Dendritic cell treated with granulocyte-macrophage colony-stimulating factor and Interleukin-4, amounts not matched to agents 40 ng/mL and 50 ng/mL, for 4 days (primary cell): ENCODE results near the gene SCG2.
"Not testable (repeated sequence)": the region's sequence is repeated elsewhere in the genome, so short reads cannot be mapped to it uniquely, and the experiment has no call there.

ENCODE experiments used
- H3K27ac Mint-ChIP-seq: one replicate; pipeline ENCODE4 v1.8.0; 2022; ENCODE audit warnings: mild to moderate bottlenecking, mixed read lengths
- H3K27me3 Mint-ChIP-seq: one replicate; pipeline ENCODE4 v1.8.0; 2022; ENCODE audit warnings: mild to moderate bottlenecking, mixed read lengths
- H3K36me3 Mint-ChIP-seq: one replicate; pipeline ENCODE4 v1.8.0; 2022; ENCODE audit warnings: low read depth, mixed read lengths
- H3K4me1 Mint-ChIP-seq: one replicate; pipeline ENCODE4 v1.8.0; 2022; ENCODE audit warnings: low read depth, mixed read lengths
- H3K4me3 Mint-ChIP-seq: one replicate; pipeline ENCODE4 v1.8.0; 2022; ENCODE audit warnings: mild to moderate bottlenecking, moderate library complexity, mixed read lengths
- H3K9me3 Mint-ChIP-seq: one replicate; pipeline ENCODE4 v1.8.0; 2022; ENCODE audit warnings: mixed read lengths
- intact Hi-C: fragments of 100-400 bp; cut with micrococcal nuclease; formaldehyde crosslinking; loops from one replicate; pipeline ENCODE4 v1.15.0; 2022

Gene SCG2

GRCh38 chr2:223598994-223599639 lies 3.0 kb downstream of the SCG2 start:
- Mint-ChIP-seq H3K4me1 (no peaks in the 10 kb centered on the region), H3K36me3 (no peaks in the 10 kb centered on the region), H3K9me3 (no peaks in the 10 kb centered on the region), H3K4me3 (no peak overlapping the region), H3K27me3 (peaks cover 1% of the 10 kb centered on the region), H3K27ac (no peak overlapping the region)
- intact Hi-C loops, result no loop called here

GRCh38 chr2:223597076-223597475 lies 5.1 kb downstream of the SCG2 start:
- Mint-ChIP-seq H3K4me1 (no peaks in the 10 kb centered on the region), H3K27me3 (peaks cover 1% of the 10 kb centered on the region), H3K36me3 (no peaks in the 10 kb centered on the region), H3K27ac (no peak overlapping the region), H3K9me3 (no peaks in the 10 kb centered on the region), H3K4me3 (no peak overlapping the region)
- intact Hi-C loops, result no loop called here

- no peaks in the 10 kb centered on the region for H3K9me3 Mint-ChIP-seq
- intact Hi-C loops, result no loop called here
- no peak overlapping the region for H3K27ac Mint-ChIP-seq
- no peaks in the 10 kb centered on the region for H3K36me3 Mint-ChIP-seq
- no peak overlapping the region for H3K4me3 Mint-ChIP-seq
- H3K4me1 Mint-ChIP-seq, result no peaks in the 10 kb centered on the region
- peaks cover 1% of the 10 kb centered on the region for H3K27me3 Mint-ChIP-seq
Measured at GRCh38 chr2:223596208-223596607, 6.0 kb downstream of the SCG2 start.

DNA sequence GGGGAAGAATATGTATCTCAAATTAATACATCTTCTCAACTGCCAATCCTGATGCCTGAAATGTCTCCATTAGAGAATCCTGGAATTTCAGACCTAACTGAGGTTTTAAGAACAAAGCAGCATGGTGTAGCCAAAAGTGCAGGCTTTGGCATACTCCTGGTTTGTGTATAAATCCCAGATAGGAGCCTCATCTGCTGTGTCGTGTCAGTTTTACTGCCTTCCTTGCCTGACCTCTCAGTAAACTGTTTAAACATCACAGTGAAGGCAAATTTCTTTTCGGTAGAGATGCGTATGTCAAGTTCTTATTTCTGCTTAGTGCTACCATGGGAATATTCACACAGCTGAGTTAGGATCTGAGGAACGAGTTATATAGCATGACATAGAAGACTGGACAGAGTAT lies 7.3 kb downstream of the SCG2 start:
- no peak overlapping the region for H3K27ac Mint-ChIP-seq
- no peaks in the 10 kb centered on the region for H3K9me3 Mint-ChIP-seq
- H3K36me3 Mint-ChIP-seq, result no peaks in the 10 kb centered on the region
- peaks cover 1% of the 10 kb centered on the region for H3K27me3 Mint-ChIP-seq
- intact Hi-C loops, result no loop called here
- H3K4me1 Mint-ChIP-seq, result no peaks in the 10 kb centered on the region
- no peak overlapping the region for H3K4me3 Mint-ChIP-seq

GRCh38 chr2:223594259-223594658 lies 7.9 kb downstream of the SCG2 start:
- Mint-ChIP-seq H3K27ac (no peak overlapping the region), H3K4me3 (no peak overlapping the region), H3K4me1 (no peaks in the 10 kb centered on the region), H3K9me3 (no peaks in the 10 kb centered on the region), H3K27me3 (peaks cover 1% of the 10 kb centered on the region), H3K36me3 (no peaks in the 10 kb centered on the region)
- intact Hi-C loops, result no loop called here

DNA sequence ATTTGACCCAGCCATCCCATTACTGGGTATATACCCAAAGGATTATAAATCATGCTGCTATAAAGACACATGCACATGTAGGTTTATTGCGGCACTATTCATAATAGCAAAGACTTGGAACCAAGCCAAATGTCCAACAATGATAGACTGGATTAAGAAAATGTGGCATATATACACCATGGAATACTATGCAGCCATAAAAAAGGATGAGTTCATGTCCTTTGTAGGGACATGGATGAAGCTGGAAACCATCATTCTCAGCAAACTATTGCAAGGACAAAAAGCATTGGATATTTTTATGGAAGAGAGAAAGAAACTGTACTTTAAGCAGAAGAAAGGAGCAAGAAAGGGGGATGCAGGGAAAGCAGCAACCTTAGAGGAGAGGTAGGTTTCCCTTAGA lies 9.5 kb downstream of the SCG2 start:
- H3K36me3 Mint-ChIP-seq, H3K4me3 Mint-ChIP-seq, H3K27ac Mint-ChIP-seq, H3K4me1 Mint-ChIP-seq, H3K27me3 Mint-ChIP-seq, intact Hi-C loops, H3K9me3 Mint-ChIP-seq: not testable (repeated sequence)

- Mint-ChIP-seq H3K27ac (no peak overlapping the region), H3K4me1 (no peaks in the 10 kb centered on the region), H3K9me3 (no peaks in the 10 kb centered on the region), H3K36me3 (no peaks in the 10 kb centered on the region), H3K4me3 (no peak overlapping the region), H3K27me3 (no peaks in the 10 kb centered on the region)
- intact Hi-C loops, result no loop called here
Measured at GRCh38 chr2:223591596-223591995, 10.6 kb downstream of the SCG2 start.

DNA sequence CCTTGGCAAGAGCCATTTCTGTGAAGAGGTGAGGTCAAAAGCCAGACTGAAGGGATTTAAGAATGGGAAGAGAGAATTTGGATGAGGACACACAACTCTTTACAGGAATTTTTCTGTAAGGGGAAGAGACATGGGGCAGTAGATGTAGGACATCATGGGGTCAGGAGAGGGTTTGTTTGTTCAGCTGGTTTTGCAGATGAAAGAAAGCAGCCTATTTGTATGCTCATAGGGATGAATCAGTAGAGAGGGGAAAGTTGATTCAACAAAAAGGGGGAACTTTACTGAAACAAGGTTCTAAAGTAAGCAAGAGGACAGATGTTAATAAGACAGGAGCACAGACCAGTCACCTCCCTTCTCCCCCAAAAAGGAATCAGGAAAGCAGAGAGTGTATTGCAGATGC lies 11.2 kb downstream of the SCG2 start:
- no peak overlapping the region for H3K27ac Mint-ChIP-seq
- intact Hi-C loops, result no loop called here
- no peaks in the 10 kb centered on the region for H3K36me3 Mint-ChIP-seq
- H3K4me1 Mint-ChIP-seq, result no peaks in the 10 kb centered on the region
- no peaks in the 10 kb centered on the region for H3K9me3 Mint-ChIP-seq
- H3K4me3 Mint-ChIP-seq, result no peak overlapping the region
- no peaks in the 10 kb centered on the region for H3K27me3 Mint-ChIP-seq

GRCh38 chr2:223589901-223590300 lies 12.3 kb downstream of the SCG2 start:
- intact Hi-C loops, result no loop called here
- Mint-ChIP-seq H3K36me3 (no peaks in the 10 kb centered on the region), H3K4me1 (no peaks in the 10 kb centered on the region), H3K27ac (no peak overlapping the region), H3K27me3 (no peaks in the 10 kb centered on the region), H3K9me3 (no peaks in the 10 kb centered on the region), H3K4me3 (no peak overlapping the region)

- Mint-ChIP-seq H3K27ac (no peak overlapping the region), H3K9me3 (no peaks in the 10 kb centered on the region), H3K4me1 (no peaks in the 10 kb centered on the region), H3K4me3 (no peak overlapping the region), H3K36me3 (no peaks in the 10 kb centered on the region), H3K27me3 (no peaks in the 10 kb centered on the region)
- intact Hi-C loops, result no loop called here
Measured at GRCh38 chr2:223588251-223588650, 13.9 kb downstream of the SCG2 start.

GRCh38 chr2:223587301-223587700 lies 14.9 kb downstream of the SCG2 start:
- no peaks in the 10 kb centered on the region for H3K27me3 Mint-ChIP-seq
- H3K4me1 Mint-ChIP-seq, result no peaks in the 10 kb centered on the region
- no peak overlapping the region for H3K4me3 Mint-ChIP-seq
- no peak overlapping the region for H3K27ac Mint-ChIP-seq
- H3K36me3 Mint-ChIP-seq, result no peaks in the 10 kb centered on the region
- H3K9me3 Mint-ChIP-seq, result no peaks in the 10 kb centered on the region
- intact Hi-C loops, result loop anchor here (2.0 kb wide), 1 partner anchor 58 kb away; no protein-coding TSS in a partner anchor

DNA sequence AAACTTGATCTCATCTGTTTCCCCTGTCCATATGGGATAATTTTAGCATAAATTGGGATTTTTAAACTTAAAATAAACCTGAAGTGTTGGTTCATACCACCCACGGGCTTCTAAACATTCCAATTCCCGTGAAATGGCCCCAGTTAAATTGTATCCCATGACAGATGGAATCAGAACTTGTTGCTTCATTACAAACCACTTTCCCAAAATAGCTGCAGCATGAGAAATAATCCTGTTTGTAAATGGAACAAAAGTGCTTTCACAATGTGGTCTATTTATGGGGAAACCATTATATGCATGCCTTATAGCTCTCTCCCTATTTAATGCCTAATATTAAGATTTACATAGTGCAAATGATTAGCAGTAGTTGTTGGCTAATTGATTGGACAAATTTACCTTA lies 15.9 kb downstream of the SCG2 start:
- Mint-ChIP-seq H3K4me1 (no peaks in the 10 kb centered on the region), H3K4me3 (no peak overlapping the region), H3K36me3 (no peaks in the 10 kb centered on the region), H3K27ac (no peak overlapping the region), H3K9me3 (no peaks in the 10 kb centered on the region), H3K27me3 (no peaks in the 10 kb centered on the region)
- intact Hi-C loops, result loop anchor here (2.0 kb wide), 1 partner anchor 59 kb away; no protein-coding TSS in a partner anchor

GRCh38 chr2:223585666-223586065 lies 16.5 kb downstream of the SCG2 start:
- no peak overlapping the region for H3K4me3 Mint-ChIP-seq
- H3K9me3 Mint-ChIP-seq, result no peaks in the 10 kb centered on the region
- no peak overlapping the region for H3K27ac Mint-ChIP-seq
- intact Hi-C loops, result loop anchor here (2.0 kb wide), 1 partner anchor 59 kb away; no protein-coding TSS in a partner anchor
- H3K4me1 Mint-ChIP-seq, result no peaks in the 10 kb centered on the region
- no peaks in the 10 kb centered on the region for H3K36me3 Mint-ChIP-seq
- H3K27me3 Mint-ChIP-seq, result no peaks in the 10 kb centered on the region

- Mint-ChIP-seq H3K27me3 (no peaks in the 10 kb centered on the region), H3K4me3 (no peak overlapping the region), H3K27ac (no peak overlapping the region), H3K4me1 (no peaks in the 10 kb centered on the region), H3K36me3 (no peaks in the 10 kb centered on the region), H3K9me3 (no peaks in the 10 kb centered on the region)
- intact Hi-C loops, result no loop called here
Measured at GRCh38 chr2:223582001-223582400, 20.2 kb downstream of the SCG2 start.

GRCh38 chr2:223580951-223581350 lies 21.2 kb downstream of the SCG2 start:
- Mint-ChIP-seq H3K27me3 (no peaks in the 10 kb centered on the region), H3K4me3 (no peak overlapping the region), H3K36me3 (no peaks in the 10 kb centered on the region), H3K4me1 (no peaks in the 10 kb centered on the region), H3K9me3 (no peaks in the 10 kb centered on the region), H3K27ac (no peak overlapping the region)
- intact Hi-C loops, result no loop called here
